ENCODE data around the gene EFR3B. TPM values are rescaled to one million over a fixed set of nuclear protein-coding genes. Genes with fewer than 3 reads are reported as not detected.

EFR3B gene
- total and polyA plus RNA-seq, 2 of the 13 experiments (the other 11 are each of a cell fraction or from before 2014, with no cell fraction given) = 0.42 TPM

DNA sequence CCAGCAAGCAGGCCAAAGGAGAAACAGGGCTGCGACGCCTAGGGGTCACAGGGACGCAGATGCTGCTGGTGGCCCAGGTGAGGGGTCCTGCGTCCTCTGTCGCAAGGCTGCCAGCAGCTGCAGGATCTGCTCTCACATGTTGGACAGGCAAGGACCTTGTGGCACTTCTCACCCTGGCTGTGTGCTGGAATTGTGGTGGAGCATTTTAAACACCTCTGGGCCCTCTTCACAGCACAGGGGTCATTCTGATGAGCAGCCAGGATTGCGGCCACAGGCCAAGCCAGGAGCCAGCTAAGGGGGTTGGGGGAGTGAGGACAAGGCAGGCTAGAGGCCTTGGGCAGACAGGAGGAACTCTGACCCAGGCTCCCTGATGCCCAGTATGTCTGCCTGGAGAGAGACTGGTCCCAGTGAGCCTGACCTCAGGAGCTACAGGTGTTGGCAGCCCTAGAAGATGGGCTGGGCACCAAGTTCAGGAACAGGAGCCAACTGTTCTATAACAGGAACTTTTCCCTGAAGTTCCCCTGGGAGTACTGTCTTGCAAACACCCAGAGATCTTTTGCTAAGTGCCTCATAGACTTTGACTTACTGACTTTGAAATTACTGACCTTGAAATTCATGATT, 40.2 kb downstream of the EFR3B start:
- no peaks in the 10 kb centered on the region for H4K20me1 ChIP-seq (ENCODE audit: insufficient read depth, low read length)
- H3K79me2 ChIP-seq (ENCODE audit: insufficient read depth, low read length) = no peaks in the 10 kb centered on the region
- WGBS (ENCODE audit: low lambda C conversion rate) = 65% methylated on average over 5 of the region's 6 CpGs
- no peak overlapping the region for H3K4me2 ChIP-seq (ENCODE audit: low read depth, low read length)
- intact Hi-C loops (cut with micrococcal nuclease; ENCODE audit: unreplicated experiment) (no loop called here), in situ Hi-C loops (cut with HindIII; ENCODE audit: extremely low pct_ligation_motif_present, low pct_unique_long_range_greater_than_20kb) (no loop called here)
- no peak overlapping the region for H2AFZ ChIP-seq (ENCODE audit: low read length)
- DNase-seq (ENCODE audit: low spot score) (no peak), FAIRE-seq (no peak), ATAC-seq (no peak; the same call in 2 of the 3 replicates)
- no peaks in the 10 kb centered on the region for H3K9me3 ChIP-seq (ENCODE audit: low read length)
- H3K4me1 ChIP-seq (ENCODE audit: insufficient read depth, low read length) = peaks cover 12% of the 10 kb centered on the region; the same call in 1 of the 2 replicates
- ChIA-PET CTCF (ENCODE audit: low intra/inter-chr PET ratio, low total read pairs) (no interaction called here), POLR2A (no interaction called here)
- no peak overlapping the region for H3K27ac ChIP-seq (ENCODE audit: extremely low read length, insufficient read depth, low read length)
- no peaks in the 10 kb centered on the region for H3K36me3 ChIP-seq (replicated peaks in 1 of 2; ENCODE audit: control insufficient read depth in 1 of 2, insufficient read depth in 2 of 2, low read length in 2 of 2)
- BruUV-seq (replicated peaks) = no TSS peak
- H3K4me3 ChIP-seq (replicated peaks in 1 of 3; ENCODE audit: insufficient read depth in 1 of 3, low read depth in 2 of 3, low read length in 3 of 3) = no peak overlapping the region
- no peak overlapping the region for H3K9ac ChIP-seq (ENCODE audit: insufficient read depth, low read depth, low read length)
- no peak for TF ChIP-seq SNAPC2 (CRISPR knock-in tag; IDR thresholded peaks at IDR 0.05)
- no peak for TF ChIP-seq MTF1 (CRISPR knock-in tag; IDR thresholded peaks at IDR 0.05)
- TF ChIP-seq, protein P1, sequence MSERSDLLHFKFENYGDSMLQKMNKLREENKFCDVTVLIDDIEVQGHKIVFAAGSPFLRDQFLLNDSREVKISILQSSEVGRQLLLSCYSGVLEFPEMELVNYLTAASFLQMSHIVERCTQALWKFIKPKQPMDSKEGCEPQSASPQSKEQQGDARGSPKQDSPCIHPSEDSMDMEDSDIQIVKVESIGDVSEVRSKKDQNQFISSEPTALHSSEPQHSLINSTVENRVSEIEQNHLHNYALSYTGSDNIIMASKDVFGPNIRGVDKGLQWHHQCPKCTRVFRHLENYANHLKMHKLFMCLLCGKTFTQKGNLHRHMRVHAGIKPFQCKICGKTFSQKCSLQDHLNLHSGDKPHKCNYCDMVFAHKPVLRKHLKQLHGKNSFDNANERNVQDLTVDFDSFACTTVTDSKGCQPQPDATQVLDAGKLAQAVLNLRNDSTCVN (CRISPR knock-in tag; IDR thresholded peaks at IDR 0.05; ENCODE audit: borderline replicate concordance) = no peak
- no peak for TF ChIP-seq HNRNPLL (IDR thresholded peaks at IDR 0.05; ENCODE audit: low read depth, low read length, poor library complexity, severe bottlenecking)
- 0 out of 5 replicates have a peak, but pooled peaks cover 0 to 7% of the 10 kb centered on the region in 2 experiments for H3K27me3 ChIP-seq (ENCODE audit: control insufficient read depth in 1 of 2, insufficient read depth in 2 of 2, low read length in 2 of 2)

GRCh38 chr2:25085761-25086560, 44.1 kb downstream of the EFR3B start:
- BruUV-seq (replicated peaks) = no TSS peak
- intact Hi-C loops (cut with micrococcal nuclease; ENCODE audit: unreplicated experiment) (no loop called here), in situ Hi-C loops (cut with HindIII; ENCODE audit: extremely low pct_ligation_motif_present, low pct_unique_long_range_greater_than_20kb) (no loop called here)
- Histone ChIP-seq H4K20me1 (ENCODE audit: insufficient read depth, low read length) (no peaks in the 10 kb centered on the region), H3K4me3 (replicated peaks in 1 of 3; ENCODE audit: insufficient read depth in 1 of 3, low read depth in 2 of 3, low read length in 3 of 3) (no peak overlapping the region), H3K79me2 (ENCODE audit: insufficient read depth, low read length) (no peaks in the 10 kb centered on the region), H3K9me3 (ENCODE audit: low read length) (no peaks in the 10 kb centered on the region), H3K36me3 (replicated peaks in 1 of 2; ENCODE audit: control insufficient read depth in 1 of 2, insufficient read depth in 2 of 2, low read length in 2 of 2) (no peaks in the 10 kb centered on the region), H3K9ac (ENCODE audit: insufficient read depth, low read depth, low read length) (no peak overlapping the region), H3K4me1 (ENCODE audit: insufficient read depth, low read length) (no peaks in the 10 kb centered on the region), H3K4me2 (ENCODE audit: low read depth, low read length) (no peak overlapping the region), H3K27me3 (ENCODE audit: control insufficient read depth in 1 of 2, insufficient read depth in 2 of 2, low read length in 2 of 2) (no peaks in the 10 kb centered on the region; a peak in 2 of 5 replicates), H3K27ac (ENCODE audit: extremely low read length, insufficient read depth, low read length) (no peak overlapping the region), H2AFZ (ENCODE audit: low read length) (no peak overlapping the region)
- ATAC-seq = no peak
- 54% methylated on average over 4 of the region's 4 CpGs for WGBS (ENCODE audit: low lambda C conversion rate)
- ChIA-PET CTCF (ENCODE audit: low intra/inter-chr PET ratio, low total read pairs) (no interaction called here), POLR2A (no interaction called here)
- no peak for FAIRE-seq
- no peak for DNase-seq (ENCODE audit: low spot score)
- TF ChIP-seq CAMTA2 (CRISPR knock-in tag; IDR thresholded peaks at IDR 0.05; ENCODE audit: borderline replicate concordance) (no peak), CTCF (CRISPR knock-in tag; IDR thresholded peaks at IDR 0.05) (no peak), ELF3 (CRISPR knock-in tag; IDR thresholded peaks at IDR 0.05) (no peak), ZMYM4 (CRISPR knock-in tag; IDR thresholded peaks at IDR 0.05) (no peak), ZNF510 (CRISPR knock-in tag; IDR thresholded peaks at IDR 0.05; ENCODE audit: low read depth) (no peak), SP4 (CRISPR knock-in tag; IDR thresholded peaks at IDR 0.05) (no peak)
- TF ChIP-seq, protein P2, sequence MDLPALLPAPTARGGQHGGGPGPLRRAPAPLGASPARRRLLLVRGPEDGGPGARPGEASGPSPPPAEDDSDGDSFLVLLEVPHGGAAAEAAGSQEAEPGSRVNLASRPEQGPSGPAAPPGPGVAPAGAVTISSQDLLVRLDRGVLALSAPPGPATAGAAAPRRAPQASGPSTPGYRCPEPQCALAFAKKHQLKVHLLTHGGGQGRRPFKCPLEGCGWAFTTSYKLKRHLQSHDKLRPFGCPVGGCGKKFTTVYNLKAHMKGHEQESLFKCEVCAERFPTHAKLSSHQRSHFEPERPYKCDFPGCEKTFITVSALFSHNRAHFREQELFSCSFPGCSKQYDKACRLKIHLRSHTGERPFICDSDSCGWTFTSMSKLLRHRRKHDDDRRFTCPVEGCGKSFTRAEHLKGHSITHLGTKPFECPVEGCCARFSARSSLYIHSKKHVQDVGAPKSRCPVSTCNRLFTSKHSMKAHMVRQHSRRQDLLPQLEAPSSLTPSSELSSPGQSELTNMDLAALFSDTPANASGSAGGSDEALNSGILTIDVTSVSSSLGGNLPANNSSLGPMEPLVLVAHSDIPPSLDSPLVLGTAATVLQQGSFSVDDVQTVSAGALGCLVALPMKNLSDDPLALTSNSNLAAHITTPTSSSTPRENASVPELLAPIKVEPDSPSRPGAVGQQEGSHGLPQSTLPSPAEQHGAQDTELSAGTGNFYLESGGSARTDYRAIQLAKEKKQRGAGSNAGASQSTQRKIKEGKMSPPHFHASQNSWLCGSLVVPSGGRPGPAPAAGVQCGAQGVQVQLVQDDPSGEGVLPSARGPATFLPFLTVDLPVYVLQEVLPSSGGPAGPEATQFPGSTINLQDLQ (CRISPR knock-in tag; IDR thresholded peaks at IDR 0.05) = no peak
